Renal pelvis (tissue), 4 donors: ENCODE results near the gene SPSB4. TPM values are rescaled to one million over a fixed set of nuclear protein-coding genes. Genes with fewer than 3 reads are reported as not detected.
"Not testable (repeated sequence)": the region's sequence is repeated elsewhere in the genome, so short reads cannot be mapped to it uniquely, and the experiment has no call there.

Source experiments
- DNase-seq: peaks from one replicate; pipeline ENCODE4 v3.0.0-alpha.2; 2013
- polyA plus RNA-seq, 3 donors: library from polyadenylated mRNA; unstranded; fragments of 120-200 nt; gene quantifications; one replicate each; pipeline ENCODE4 v1.2.1, GENCODE V29; 2013; ENCODE audit not compliant: insufficient read length in 3 of 3

SPSB4 gene
- polyA plus RNA-seq, 3 donors: 14.6 to 21.0 (median 20.0) TPM

DNA sequence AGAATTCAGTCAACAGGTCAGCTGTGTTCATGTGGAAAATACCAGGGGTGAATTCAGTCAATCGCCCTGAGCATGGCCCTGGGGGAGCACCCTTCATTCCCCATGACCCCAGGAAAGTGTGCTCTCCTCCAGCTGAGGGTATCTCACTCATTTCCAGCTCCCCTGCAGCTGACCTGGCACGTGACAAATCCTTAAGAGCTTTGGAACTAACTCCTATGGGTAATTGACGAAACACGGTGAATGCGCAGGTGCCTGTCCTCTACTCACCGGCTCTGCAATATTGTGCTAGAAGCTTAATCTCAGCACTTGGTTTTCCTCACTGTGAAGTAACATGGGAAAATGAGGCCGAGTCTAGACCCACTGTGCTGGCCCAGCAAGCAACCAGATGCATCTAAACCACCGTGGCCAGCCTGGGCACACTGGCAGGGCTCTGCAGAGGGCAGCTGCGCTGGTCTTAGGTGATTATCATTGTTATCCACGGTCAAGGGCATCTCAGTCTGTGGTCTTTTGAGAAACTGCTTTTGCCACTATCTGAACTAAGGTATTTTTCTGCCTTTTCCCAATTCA is 63.1 kb downstream of the SPSB4 start:
- DNase-seq: no peak

DNA sequence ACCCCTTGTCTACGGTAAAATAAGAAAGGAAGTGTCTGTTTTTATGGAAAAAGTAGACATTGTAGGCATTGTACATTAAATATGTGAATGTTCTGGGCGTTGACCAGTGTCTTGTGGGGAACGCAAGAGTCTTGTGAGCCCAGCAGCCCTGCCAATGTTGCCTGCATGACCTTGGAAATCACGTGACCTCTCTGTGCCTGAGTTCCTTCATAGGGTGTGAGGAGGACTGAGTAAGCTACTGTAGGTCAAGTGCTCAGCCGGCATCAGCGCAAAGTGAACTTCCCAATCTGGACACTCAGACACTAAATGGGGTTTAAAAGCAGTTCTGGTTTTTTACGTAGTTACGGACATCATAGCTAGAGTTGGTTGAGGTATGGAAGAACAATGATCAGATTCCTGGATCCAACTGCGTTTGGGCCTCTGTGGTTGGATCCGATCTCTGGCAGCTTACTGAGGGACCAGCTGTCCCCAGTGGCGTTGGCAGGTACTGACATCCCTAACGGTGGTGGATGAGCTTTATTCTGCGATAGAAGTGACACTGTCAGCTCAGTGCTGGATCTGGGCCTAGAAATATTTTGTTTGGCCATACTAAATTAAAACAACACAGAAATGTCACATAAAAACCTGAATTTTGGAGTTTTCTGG is 63.8 kb downstream of the SPSB4 start:
- DNase-seq: no peak

DNA sequence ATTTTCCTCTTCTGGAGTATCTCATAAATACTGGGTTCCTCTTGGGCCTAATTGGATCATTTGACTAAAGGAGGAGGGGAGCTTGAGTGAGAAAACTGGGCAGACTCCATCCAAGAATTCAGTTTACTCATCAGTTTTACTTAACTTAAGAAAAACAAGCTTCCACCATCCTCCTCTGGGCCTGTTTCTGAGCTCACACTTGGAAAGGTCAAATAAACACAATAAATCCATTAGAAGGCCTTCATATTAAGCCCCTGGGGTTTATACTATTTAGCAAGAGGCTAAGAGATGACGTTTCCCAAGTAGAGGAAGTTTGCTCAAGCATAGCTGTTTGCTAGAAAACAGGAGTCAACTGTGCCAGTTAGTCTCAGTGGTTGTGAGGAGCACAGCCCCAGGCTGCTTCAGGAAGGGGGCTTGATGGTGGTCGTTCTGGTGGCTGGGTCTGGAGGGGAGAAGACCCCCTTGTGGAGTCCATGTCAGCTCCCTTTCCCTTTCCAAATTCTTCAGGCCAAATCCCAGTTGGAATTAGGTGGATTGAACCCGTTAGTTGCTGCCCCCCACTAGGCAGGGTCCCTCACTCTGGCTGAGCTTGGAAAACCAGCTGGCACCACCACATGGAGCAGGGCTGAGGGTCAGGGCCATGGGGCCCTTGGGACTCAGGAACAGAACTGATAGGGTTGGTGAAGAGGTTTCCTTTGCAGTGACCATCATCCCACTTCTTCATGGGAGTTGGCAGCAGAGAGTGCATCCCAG is 64.8 kb downstream of the SPSB4 start:
- DNase-seq: peak; percentile 86

DNA sequence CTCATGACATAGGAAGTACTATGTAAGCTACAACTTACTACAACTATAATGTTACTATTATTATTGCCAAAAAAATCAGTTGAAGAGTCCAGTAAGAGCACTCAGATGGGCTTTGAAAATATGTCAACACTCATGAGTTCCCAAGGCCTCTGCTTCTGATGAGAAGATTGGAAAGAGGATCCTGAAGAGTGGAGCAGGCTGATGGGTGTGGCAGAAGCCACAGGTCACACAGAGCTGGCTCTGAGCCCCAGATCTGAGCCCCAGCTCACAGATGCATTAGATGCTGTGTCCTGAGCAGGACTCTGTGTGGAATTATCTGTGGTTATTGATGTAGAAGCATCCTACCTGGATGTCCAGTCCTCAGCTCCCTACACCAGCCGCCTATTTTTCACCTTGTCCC is 65.6 kb downstream of the SPSB4 start:
- DNase-seq: no peak

DNA sequence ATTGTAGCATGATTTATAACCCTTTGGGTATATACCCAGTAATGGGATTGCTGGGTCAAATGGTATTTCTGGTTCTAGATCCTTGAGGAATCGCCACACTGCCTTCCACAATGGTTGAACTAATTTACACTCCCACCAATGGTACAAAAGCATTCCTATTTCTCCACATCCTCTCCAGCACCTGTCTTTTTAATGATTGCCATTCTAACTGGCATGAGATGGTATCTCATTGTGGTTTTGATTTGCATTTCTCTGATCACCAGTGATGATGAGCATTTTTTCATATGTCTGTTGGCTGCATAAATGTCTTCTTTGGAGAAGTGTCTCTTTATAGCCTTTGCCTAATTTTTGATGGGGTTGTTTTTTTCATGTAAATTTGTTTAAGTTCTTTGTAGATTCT is 66.8 kb downstream of the SPSB4 start:
- not testable (repeated sequence) for DNase-seq

DNA sequence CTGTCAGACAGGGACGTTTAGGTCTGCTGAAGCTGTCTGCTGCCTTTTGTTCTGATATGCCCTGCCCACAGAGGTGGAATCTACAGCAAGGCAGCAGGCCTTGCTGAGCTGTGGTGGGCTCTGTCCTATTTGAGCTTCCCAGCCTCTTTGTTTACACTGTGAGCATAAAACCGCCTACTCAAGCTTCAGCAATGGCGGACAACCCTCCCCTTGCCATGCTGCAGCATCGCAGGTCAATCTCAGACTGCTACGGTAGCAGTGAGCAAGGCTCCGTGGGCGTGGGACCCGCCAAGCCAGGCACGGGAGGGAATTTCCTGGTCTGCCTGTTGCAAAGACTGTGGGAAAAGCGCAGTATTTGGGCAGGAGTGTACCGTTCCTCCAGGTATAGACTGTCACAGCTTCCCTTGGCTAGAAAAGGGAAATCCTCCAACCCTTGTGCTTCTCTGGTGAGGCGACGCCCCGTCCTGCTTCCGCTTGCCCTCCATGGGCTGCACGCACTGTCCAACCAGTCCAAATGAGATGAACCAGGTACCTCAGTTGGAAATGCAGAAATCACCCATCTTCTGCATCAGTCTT is 71.4 kb downstream of the SPSB4 start:
- DNase-seq: no peak

DNA sequence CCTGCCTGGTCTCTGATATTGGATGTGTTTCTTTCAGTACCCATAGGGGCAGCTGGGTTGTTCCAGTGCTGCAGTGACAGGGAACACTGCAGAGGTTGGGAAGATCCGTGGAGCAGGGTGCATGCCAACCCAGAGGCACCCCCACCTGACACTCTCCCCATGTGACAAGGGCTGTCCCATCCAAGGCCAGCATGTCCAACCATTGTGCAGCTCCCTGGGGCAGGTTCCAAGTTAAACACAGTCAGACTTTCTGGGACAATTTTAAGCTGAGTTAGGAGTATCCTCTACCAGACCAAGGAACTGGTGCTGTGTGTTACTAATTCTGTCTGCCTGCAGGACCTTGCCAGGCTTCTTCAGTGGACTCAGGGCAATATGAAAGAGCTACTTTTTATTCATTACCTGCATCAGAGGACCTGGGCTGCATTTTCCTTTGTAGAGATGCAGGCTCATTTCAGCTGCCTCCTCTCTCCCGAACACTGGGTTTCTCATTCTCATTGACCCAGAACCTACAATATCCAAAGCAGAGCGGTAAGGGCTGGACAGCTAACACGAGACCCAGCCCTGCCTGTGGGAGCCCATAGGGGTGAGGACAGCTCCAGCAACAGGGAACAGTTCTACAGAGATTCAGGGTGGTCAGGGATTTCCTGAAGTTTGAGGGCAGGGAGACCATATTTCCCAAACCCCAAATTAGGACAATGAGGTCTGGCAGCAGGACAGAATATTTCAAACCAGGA is 72.7 kb downstream of the SPSB4 start:
- DNase-seq: no peak

DNA sequence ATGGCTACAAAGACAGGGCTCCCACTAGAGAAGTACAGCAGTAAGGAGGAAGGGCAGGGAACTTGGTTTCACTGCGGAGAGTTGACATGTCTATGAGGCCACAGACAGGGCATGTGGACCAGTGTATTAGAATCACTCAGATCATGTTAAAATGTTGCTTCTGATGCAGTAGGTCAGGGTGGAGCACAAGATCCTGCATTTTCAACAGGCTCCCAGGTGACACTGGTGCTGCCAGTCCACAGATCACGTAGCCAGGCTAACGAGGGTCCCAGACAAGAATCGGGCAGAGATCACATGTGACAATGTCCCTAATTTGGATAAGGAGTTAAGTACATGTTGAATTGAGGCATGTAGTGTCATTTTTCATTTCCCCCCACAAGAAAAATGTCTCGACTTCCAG is 73.6 kb downstream of the SPSB4 start:
- DNase-seq: no peak

DNA sequence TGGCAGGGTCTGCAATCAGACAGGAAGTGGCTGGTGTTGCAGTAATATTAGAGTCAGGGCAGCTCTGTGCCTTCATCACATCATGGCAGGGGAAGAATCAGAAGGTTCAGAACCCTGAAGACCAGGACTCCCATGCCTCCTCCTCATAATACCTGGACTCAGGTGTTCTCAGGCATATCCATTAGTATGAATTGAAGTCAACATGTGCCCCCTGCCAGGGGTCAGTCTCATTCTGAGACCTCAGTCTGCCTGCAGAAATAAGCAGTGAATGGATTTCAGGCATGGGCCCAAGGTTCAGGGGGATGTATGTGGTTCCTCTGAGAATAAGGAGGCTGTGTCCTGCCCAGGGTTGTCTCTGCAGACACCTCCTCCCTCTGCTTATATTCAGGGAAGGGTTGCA is 74.2 kb downstream of the SPSB4 start:
- DNase-seq: no peak

DNA sequence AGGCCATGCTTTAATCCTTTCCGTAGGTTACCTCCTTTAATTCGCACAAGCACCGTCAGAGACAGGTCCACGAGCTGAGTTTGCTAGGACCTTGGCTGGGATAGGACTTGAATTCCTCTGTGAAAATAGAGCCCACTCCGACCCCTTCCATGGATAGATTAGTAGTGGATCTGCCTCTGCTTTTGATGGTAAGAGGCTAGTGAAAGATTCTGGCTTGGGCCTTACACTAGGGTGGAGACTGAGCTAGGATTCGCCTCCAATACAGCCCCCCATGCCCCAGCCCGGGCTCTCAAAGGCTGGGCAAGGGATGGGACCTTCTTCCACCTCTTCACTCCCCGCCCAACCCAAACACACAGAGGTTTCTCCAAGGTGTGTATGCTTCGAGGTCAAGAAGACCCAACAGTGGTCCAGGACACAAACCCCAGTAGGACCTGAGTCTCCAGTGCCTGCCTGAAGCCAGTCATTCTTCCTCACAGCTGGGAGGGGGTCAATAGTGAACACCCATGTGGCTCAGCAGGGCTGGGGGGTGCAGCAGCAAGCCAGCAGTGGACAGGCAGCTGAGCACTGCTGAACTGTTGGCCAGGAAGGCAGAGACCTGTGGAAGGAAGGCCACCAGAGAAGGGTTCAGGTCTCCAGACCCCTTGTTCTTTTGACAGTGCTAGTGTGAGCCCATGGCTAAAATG is 75.7 kb downstream of the SPSB4 start:
- no peak for DNase-seq

DNA sequence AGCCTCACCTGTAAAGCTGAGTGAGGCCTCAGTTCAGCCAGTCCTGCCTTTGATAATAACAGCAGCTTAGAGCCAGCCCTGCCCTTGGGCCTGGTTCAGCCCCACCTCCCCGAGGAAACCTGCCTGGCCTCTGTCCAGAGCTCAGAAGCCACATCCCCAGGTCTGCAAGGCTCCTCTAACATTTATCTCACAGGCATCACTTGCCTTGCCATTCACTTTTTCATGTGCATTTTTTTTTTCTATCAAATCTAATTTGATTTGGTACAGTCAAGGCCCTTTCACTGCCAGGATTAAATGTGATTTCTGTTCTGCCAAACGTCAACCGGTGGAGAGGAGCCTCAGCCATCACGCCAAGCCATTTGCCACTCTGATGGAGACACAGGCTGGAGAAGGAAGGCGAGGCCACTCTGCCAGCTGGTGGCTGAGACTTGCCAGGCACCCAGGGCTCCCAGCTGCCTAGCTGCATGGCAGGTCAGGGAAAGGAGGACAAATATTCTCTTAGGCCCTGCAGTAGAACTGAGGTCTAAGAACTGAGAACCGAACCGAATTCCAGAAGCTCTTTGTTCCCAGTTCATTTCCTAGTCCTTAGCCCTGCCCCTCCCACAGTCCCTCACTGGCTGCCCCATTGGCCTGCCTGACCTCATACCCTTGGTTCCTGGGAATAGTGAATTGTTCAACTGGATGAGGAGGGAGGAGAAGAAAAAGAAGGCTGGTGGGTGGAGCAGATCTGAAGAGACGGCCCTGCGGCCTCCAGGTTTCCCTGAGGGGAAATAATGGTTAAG is 76.4 kb downstream of the SPSB4 start:
- no peak for DNase-seq

DNA sequence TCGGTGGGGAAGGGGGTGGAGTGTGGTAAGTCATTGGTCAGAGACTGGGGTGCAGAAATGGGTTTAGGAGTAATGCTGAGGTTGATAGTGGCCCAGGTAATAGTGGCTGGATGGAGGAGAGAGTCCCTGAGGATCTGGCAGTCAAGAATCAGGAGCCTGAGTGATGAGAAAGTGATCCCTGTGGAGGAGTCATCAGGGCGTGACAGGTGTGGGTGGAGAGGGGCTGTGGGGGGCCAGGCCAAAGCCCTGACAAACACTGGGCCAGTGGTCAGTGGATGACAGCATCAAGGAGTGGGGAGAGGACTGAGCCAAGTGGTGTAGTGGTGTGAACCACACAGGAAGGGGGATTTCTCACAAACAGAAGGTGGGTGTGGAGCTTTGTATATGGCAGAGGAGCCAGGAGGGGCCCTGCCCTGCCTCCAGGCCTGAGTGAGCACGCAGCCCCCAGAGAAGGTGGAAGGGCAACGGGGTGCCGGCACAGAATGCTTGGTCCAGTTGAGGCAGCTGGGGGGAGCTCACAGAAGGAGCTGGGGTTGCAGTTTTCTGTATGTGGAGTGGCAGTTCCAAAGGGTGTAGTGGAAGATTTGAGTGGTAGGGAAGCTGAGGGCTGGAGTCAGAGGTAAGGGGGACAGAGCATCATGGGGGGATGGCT is 77.1 kb downstream of the SPSB4 start:
- DNase-seq: no peak

DNA sequence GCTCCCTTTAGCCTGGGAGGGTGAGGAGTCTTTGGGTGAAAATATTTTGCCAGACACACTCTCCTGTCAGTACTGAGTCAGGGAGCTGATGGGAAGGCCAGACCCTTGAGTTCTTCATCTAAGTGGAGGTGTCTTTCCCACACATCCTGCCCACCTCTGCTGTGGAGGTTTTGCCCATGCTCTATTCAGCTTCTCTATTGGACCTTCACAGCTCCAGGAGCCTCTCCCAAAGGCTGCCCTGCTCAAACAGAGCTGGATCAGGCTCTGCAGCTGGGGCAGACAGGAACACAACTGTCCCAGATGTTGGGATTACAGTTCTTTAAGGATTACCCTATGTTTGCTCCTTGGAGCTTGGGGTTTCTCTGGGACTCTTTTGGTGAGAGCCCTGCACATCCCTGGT is 77.9 kb downstream of the SPSB4 start:
- no peak for DNase-seq

DNA sequence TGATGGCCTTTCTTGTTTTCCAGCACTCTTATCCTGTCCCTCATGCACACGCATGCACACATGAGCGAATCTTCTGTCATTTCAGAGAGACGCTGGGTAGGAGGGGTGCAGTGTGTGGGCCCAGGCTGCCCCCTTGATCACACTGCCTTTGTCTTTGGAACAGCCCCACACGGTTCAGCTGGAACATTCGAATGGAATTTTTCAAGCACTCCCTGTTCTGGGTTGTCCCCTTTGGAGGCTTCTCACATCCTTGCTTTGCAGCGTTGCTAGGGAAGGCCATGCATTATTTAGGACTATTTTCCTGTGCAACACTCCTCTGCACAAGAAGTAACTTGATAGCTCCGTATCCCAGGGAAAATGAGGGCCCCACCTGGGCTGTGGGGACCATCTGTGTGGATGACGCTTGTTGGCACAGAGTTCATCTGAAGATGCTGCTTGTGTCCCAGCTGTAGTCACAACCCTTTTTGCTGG is 78.4 kb downstream of the SPSB4 start:
- DNase-seq: peak; percentile 61

DNA sequence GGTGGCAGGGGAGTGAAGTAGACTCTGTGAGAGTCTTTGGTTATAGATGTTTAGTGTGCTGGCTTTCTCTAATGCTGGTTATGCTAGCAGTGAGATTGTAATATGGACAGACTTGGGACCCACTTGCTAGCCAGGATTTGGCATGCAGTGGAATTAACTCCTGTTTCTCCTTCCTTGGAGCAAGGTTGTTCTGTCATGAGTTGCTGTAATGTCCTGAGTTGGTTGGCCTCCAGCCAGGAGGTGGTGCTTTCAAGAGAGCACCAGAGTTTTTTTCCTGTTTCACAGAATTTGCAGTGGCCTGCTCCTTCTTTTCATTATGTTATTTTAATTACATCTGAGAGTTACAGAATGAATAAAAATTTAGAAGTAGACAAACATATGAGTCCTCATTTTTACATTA is 92.4 kb downstream of the SPSB4 start:
- no peak for DNase-seq

DNA sequence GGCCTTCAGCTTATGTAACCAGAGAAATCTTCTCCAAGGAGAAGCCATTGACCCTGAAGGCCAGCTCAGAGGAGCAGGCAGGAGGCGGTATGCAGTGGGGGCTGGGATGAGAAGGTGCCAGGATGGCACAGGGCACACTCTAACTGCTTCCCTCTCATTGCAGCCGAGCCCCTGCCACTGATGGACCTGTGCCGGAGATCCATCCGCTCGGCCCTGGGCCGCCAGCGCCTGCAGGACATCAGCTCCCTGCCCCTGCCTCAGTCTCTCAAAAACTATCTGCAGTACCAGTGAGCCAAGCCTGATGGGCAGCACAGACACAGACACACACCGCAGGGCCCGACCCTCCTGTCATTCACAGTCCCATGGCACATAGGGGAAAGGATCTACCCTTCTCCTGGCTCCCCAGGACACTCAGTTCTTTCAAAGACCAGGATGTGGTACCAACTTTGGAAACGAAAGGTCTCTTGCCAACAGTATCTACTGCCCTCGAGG is 95.9 kb downstream of the SPSB4 start:
- no peak for DNase-seq

DNA sequence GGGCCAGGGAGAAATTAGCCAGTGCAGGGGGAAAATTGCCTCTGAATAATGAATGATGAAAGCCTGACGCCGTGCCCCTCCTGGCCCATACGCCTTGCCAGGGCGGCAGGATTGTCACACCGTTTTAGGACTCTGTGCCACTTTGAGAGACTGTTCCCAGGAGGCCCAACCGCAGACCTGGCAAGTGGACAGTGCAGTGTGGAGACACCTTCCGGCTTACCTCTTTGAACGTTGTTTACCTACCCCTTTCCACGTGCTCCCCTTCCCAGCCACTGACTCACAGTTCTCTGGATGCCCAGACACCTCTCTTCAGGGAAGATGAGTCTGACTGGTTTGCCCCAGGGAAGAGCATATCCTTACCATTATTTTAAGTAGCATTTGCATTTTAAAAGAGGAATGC is 96.5 kb downstream of the SPSB4 start:
- no peak for DNase-seq

DNA sequence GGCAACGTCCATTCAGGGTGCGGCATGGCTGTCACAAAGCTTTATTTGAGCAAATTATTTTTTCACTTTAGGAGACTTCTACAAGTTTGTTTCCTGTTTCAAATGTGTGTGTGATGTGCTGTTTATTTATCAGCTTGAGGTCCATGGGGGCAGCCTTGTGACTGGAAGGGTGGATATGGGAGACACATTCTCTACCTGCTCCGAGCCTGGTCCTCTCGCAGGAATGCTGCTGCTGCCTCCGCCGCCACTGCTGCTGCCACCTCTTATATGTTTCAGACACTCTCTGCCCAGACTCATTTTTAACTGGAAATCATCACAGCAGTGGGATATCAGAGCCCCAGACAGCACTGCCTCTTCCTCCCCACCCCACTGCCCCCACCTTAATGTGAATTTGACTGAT is 97.0 kb downstream of the SPSB4 start:
- no peak for DNase-seq

DNA sequence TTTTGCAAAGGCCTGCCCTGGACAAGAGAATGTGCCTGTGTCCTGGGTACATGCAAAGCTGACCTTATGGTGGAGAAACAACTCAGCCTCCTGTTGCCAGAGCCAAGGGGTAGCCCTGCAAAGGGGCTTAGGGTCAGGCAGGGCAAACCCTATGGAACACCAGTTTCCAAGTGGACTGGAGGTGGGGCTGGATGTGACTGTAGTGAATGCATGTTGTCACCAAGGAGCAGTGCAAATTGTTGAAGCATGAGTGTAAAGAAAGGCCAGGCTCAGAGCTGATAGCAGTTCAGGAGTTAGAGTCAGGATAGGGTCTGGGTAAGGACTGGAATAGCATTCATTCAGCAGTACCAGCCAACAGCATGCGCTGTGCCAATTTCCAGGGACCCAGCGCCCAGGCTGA is 97.6 kb downstream of the SPSB4 start:
- DNase-seq: no peak
